ENCODE data around the gene NHEJ1. TPM values are rescaled to one million over a fixed set of nuclear protein-coding genes. Genes with fewer than 3 reads are reported as not detected.

NHEJ1 gene
- total RNA-seq, 1 experiment from 2014 or later = 20.8 TPM

GRCh38 chr2:219168932-219169331 is 8.3 kb upstream of the NHEJ1 start:
- H3K9ac ChIP-seq (ENCODE audit: extremely low read depth, insufficient read length, low read length) = no peak overlapping the region
- H3K4ac ChIP-seq (ENCODE audit: low read depth, low read length) = no peak overlapping the region
- no peaks in the 10 kb centered on the region for H3K9me3 ChIP-seq (ENCODE audit: control insufficient read depth, low read depth, low read length)
- H3K27ac ChIP-seq (ENCODE audit: insufficient read length, low read depth, low read length) = no peak overlapping the region
- no peaks in the 10 kb centered on the region for H3K27me3 ChIP-seq (ENCODE audit: insufficient read depth, low read length)
- no peak overlapping the region for H2BK20ac ChIP-seq (ENCODE audit: low read depth, low read length, poor library complexity, severe bottlenecking)
- no peak overlapping the region for H3K23ac ChIP-seq (ENCODE audit: insufficient read length, low read depth, low read length)
- Mint-ChIP-seq H3K4me3 (no peak overlapping the region), H3K9me3 (no peaks in the 10 kb centered on the region; a peak in 1 of 5 replicates), H3K36me3 (ENCODE audit: insufficient read depth in 1 of 3, low read depth in 3 of 3) (peaks cover 6 to 17% (median 11%) of the 10 kb centered on the region in 3 experiments; a peak in 5 of 7 replicates), H3K27ac (no peak overlapping the region), H3K27me3 (ENCODE audit: low read depth) (peaks cover 1% of the 10 kb centered on the region), H3K4me1 (peaks cover 0 to 4% of the 10 kb centered on the region in 2 experiments; a peak in 1 of 4 replicates)
- no peak overlapping the region for H2BK120ac ChIP-seq (ENCODE audit: low read depth, low read length, poor library complexity, severe bottlenecking)
- no peak overlapping the region for H4K91ac ChIP-seq (ENCODE audit: insufficient read length, low read depth, low read length)
- no peak overlapping the region for H3K14ac ChIP-seq (ENCODE audit: insufficient read depth, low read length)
- no peak for DNase-seq
- TF ChIP-seq CTCF (conservative IDR thresholded peaks at IDR 0.05) = no peak
- H4K5ac ChIP-seq (ENCODE audit: insufficient read length, low read depth, low read length) = no peak overlapping the region
- no peak overlapping the region for H2BK12ac ChIP-seq (ENCODE audit: insufficient read length, low read depth, low read length)
- H3K79me2 ChIP-seq (ENCODE audit: insufficient read depth, low read length) = no peaks in the 10 kb centered on the region
- H2AK5ac ChIP-seq (ENCODE audit: insufficient read length, low read length) = no peak overlapping the region
- no peak overlapping the region for H3K56ac ChIP-seq (ENCODE audit: insufficient read length, low read depth, low read length)
- H4K20me1 ChIP-seq (ENCODE audit: control insufficient read depth, insufficient read depth, insufficient read length) = no peaks in the 10 kb centered on the region
- no peak overlapping the region for H3K18ac ChIP-seq (ENCODE audit: insufficient read length, low read depth, low read length)
- H3K79me1 ChIP-seq (ENCODE audit: insufficient read depth, low read depth, low read length, poor library complexity, severe bottlenecking) = no peaks in the 10 kb centered on the region
- H2BK5ac ChIP-seq (ENCODE audit: insufficient read length, low read length) = no peak overlapping the region
- H3T11ph ChIP-seq (ENCODE audit: low read length) = no peak overlapping the region
- H3K4me1 ChIP-seq (ENCODE audit: insufficient read depth, low read length) = no peaks in the 10 kb centered on the region
- H3K23me2 ChIP-seq (ENCODE audit: insufficient read length, low read depth, low read length, poor library complexity, severe bottlenecking) = peaks cover 2% of the 10 kb centered on the region
- no peak overlapping the region for H4K8ac ChIP-seq (replicated peaks; ENCODE audit: insufficient read length, low read depth, low read length)
- no peak overlapping the region for H2AFZ ChIP-seq (ENCODE audit: low read length)
- H3K4me2 ChIP-seq (ENCODE audit: insufficient read depth, insufficient read length, low read length) = no peak overlapping the region
- H2BK15ac ChIP-seq (ENCODE audit: low read depth, low read length) = no peak overlapping the region

Data from H9 (cell line).